Heart left ventricle (tissue), 16 donors: ENCODE data around the gene PIMREG. TPM values are rescaled to one million over a fixed set of nuclear protein-coding genes. Genes with fewer than 3 reads are reported as not detected.

Experiments
- ATAC-seq, 4 donors: fragments of 200-7000 bp; cut with Tn5 transposase; one replicate each; pipeline ENCODE4 v1.9.1; 2020 to 2022; ENCODE audit warnings: moderate library complexity in 4 of 4, mild to moderate bottlenecking in 3 of 4, moderate number of reproducible peaks in 1 of 4
- DNase-seq, 5 donors: peaks; one replicate each; pipeline ENCODE4 v3.0.0-alpha.2; 2020
- H3K27ac ChIP-seq, 12 donors: fragments of 200-600 bp; sonication (generic) in 4 of 12; one replicate each; pipeline versions ENCODE4 v1.5.0 to v1.8.0; 2016 to 2022; ENCODE audit warnings: mild to moderate bottlenecking in 2 of 12
- H3K27me3 ChIP-seq, 9 donors: fragments of 200-600 bp; sonication (generic) in 2 of 9; one replicate each; pipeline versions ENCODE4 v1.5.1 to v1.8.0; 2016 to 2022; ENCODE audit warnings: mild to moderate bottlenecking in 3 of 9
- H3K36me3 ChIP-seq, 9 donors: fragments of 200-600 bp; sonication (generic) in 2 of 9; one replicate each; pipeline versions ENCODE4 v1.5.0 to v1.8.0; 2018 to 2022; ENCODE audit warnings: mild to moderate bottlenecking in 2 of 9
- H3K4me1 ChIP-seq, 12 donors: fragments of 200-600 bp; sonication (generic) in 4 of 12; one replicate each; pipeline versions ENCODE4 v1.5.0 to v1.8.0; 2016 to 2022; ENCODE audit warnings: mild to moderate bottlenecking in 3 of 12
- H3K4me3 ChIP-seq, 12 donors: fragments of 200-600 bp; sonication (generic) in 4 of 12; one replicate each; pipeline versions ENCODE4 v1.5.0 to v1.8.0; 2017 to 2022; ENCODE audit warnings: mild to moderate bottlenecking in 9 of 12, moderate library complexity in 4 of 12
- H3K9me3 ChIP-seq, 12 donors: fragments of 200-600 bp; sonication (generic) in 4 of 12; one replicate each; pipeline versions ENCODE4 v1.5.0 to v1.8.0; 2016 to 2022; ENCODE audit warnings: mild to moderate bottlenecking in 1 of 12
- CTCF ChIP-seq, 12 donors: fragments of 200-600 bp; sonication (generic) in 4 of 12; IDR thresholded peaks; one replicate each; pipeline versions ENCODE4 v1.5.0 to v1.8.0; 2018 to 2022; ENCODE audit warnings: antibody characterized with exemption in 12 of 12, mild to moderate bottlenecking in 5 of 12
- POLR2A ChIP-seq, 2 donors: fragments of 450-650 bp; IDR thresholded peaks; one replicate each; pipeline ENCODE4 v1.6.1; 2017; ENCODE audit warnings: antibody characterized with exemption in 2 of 2, mild to moderate bottlenecking in 2 of 2, moderate library complexity in 2 of 2
- WGBS, 4 donors: extraction: QIAGEN DNeasy Blood & Tissue Kit in 2 of 4; methylation state at CpG; one replicate each; pipeline versions ENCODE4 v1.1.5 to v1.1.7; 2013 to 2018; 5-methylcytosine and 5-hydroxymethylcytosine counted together
- intact Hi-C, 10 donors: fragments of 100-400 bp; cut with DNase I; formaldehyde crosslinking; loops; one replicate each; pipeline versions ENCODE4 v1.11.1 to v1.14.2; 2022
- polyA plus RNA-seq, 2 donors: library from polyadenylated mRNA; stranded (reverse); fragments of 200-250 nt; gene quantifications; one replicate each; pipeline ENCODE4 v1.2.3, GENCODE V29; 2013
- total RNA-seq, 9 donors: library from RNA; depleted of rRNA in 2 of 9; stranded (reverse); fragments of >200 nt in 2 of 9; fragmentation: NEBNext Ultra II Directional in 3 of 9; extraction: Animal tissue kit (Norgen Biotek cat#: 25700) in 3 of 9; gene quantifications; one replicate each; pipeline versions ENCODE4 v1.1.0 to v1.2.4, GENCODE V29; 2016 to 2023
- donor health status: ischemic (EF 13 %, LVEDD 7.1; RV severe dilation, severe dysfunction).
- donor health status: healthy with polysubstance abuse.
- donor health status: DM: no; HTN: yes; CAD: no.
- donor health status: DM: no; HTN: no; CAD: no.
- donor health status: ischemic (EF 25% LVEDD 6.9; RV normal size, moderate dysfunction).
- donor health status: ischemic (EF 25% LVEDD 5.7; RV mildly dilated, moderate dysfunction).
- donor health status: healthy.
- donor health status: DM: yes; HTN: yes; CAD: no.
- donor health status: ischemic (EF 35%, LVEDD 5.7; RV mildly dilated, moderate dysfunction).
- donor health status: nonischemic (EF 11% LVEDD 7.7; RV severe dilation, severe dysfunction).
- donor health status: DM: yes; HTN: yes; CAD: no.
- donor health status: PGD.
- donor health status: ischemic (EF 29% LVEDD 5.4; RV normal size, mild dysfunction).
- donor health status: nonischemic (EF 23%, LVEDD 6.1; RV moderate dilation, normal function).

PIMREG gene
- total and polyA plus RNA-seq, 11 donors = 0.21 to 4.6 (median 0.62) TPM; not detected in 5

- peak; percentile 55 to 89 (median 82) for ATAC-seq
- no peak for TF ChIP-seq POLR2A (IDR thresholded peaks at IDR 0.05)
- peak; percentile 61 to 89 (median 84) for TF ChIP-seq CTCF (IDR thresholded peaks at IDR 0.05)
These were observed 22.3 kb upstream of the PIMREG start for GRCh38 chr17:6421700-6422604.

DNA sequence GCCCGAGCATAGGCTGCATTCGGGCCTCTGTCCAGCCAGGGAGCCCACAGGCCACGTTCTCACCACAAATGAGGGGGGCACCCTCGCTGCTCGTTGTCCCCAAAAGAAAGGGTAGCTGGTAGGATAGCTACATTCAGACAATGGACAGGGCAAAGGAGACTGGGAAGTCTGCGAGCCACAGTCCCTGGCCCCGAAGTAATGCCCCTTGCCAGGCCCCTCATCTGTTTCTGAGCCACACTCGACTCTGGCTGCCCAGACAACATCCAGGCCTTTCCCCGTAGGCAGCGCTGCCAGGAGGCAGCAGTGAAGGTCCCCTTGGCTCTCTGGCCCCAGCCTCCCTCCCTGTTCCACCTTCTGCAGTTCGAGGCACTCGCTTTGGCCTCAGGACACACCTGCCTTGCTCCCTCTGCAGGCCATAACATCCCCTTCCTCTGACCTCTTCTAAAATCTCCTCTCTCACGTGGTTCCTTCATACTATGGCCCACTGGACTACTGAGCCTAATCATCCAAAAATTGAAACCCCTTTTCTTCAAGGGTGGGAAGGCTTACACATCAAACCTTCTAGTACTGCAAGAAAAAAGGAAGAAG, 21.5 kb upstream of the PIMREG start:
- no peaks in the 10 kb centered on the region for H3K36me3 ChIP-seq
- H3K9me3 ChIP-seq = no peaks in the 10 kb centered on the region
- H3K27ac ChIP-seq = no peak overlapping the region
- H3K27me3 ChIP-seq = peaks cover 0 to 18% (median 0%) of the 10 kb centered on the region in 9 donors
- H3K4me1 ChIP-seq = peaks cover 0 to 9% (median 0%) of the 10 kb centered on the region in 12 donors
- ATAC-seq = no peak
- DNase-seq = no peak
- TF ChIP-seq POLR2A (IDR thresholded peaks at IDR 0.05) (no peak), CTCF (IDR thresholded peaks at IDR 0.05) (no peak)
- no peak overlapping the region for H3K4me3 ChIP-seq
- intact Hi-C loops = loop anchor here (1.0 to 10.0 kb wide), 8 partner anchors 355 to 836 kb away; no protein-coding TSS in a partner anchor
- WGBS, 4 donors = 50 to 66% (median 58%) methylated on average over 11 to 13 of the region's 13 CpGs

More at GRCh38 chr17:6421700-6422604, 22.3 kb upstream of the PIMREG start:
- DNase-seq = peak; percentile 77 to 84 (median 81)
- H3K4me1 ChIP-seq = peaks cover 0 to 1% (median 0%) of the 10 kb centered on the region in 12 donors
- 27 to 32% (median 28%) methylated on average over 11 to 13 of the region's 13 CpGs for WGBS, 4 donors
- no peak overlapping the region for H3K4me3 ChIP-seq
- intact Hi-C loops = loop anchor here (1.0 to 10.0 kb wide), 9 partner anchors 355 to 835 kb away; no protein-coding TSS in a partner anchor
- peaks cover 0 to 18% (median 0%) of the 10 kb centered on the region in 9 donors for H3K27me3 ChIP-seq
- no peak overlapping the region for H3K27ac ChIP-seq
- H3K36me3 ChIP-seq = no peaks in the 10 kb centered on the region
- no peaks in the 10 kb centered on the region for H3K9me3 ChIP-seq

DNA sequence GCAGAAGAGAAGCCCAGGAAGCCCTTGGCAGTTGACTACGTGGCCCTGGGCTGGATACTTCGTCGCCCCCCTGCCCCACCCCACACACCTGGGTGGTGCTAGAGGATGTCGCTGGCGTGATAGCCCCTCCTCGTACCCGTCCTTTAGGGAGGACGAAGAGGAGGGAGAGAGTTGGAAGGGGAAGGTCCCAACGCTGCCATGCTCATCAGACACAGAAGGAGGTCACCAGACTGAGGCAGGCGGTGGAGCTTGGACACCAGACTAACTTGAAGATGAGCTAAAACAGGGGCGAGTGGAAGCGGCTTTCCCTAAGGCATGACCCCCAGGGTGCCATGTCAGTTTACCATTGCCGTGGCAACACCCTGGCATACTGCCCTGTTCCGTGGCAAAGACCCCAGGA, 20.3 kb upstream of the PIMREG start:
- Histone ChIP-seq H3K4me1 (peaks cover 0 to 14% (median 0%) of the 10 kb centered on the region in 12 donors), H3K27me3 (peaks cover 0 to 18% (median 0%) of the 10 kb centered on the region in 9 donors), H3K36me3 (no peaks in the 10 kb centered on the region), H3K9me3 (no peaks in the 10 kb centered on the region), H3K27ac (no peak overlapping the region), H3K4me3 (no peak overlapping the region)
- ATAC-seq = no peak
- WGBS, 4 donors = 61 to 75% (median 70%) methylated on average over 14 of the region's 14 CpGs
- TF ChIP-seq CTCF (IDR thresholded peaks at IDR 0.05) (no peak), POLR2A (IDR thresholded peaks at IDR 0.05) (no peak)
- intact Hi-C loops = loop anchor here in 4 of 10 donors (2.0 to 10.0 kb wide), 5 partner anchors 357 to 837 kb away; no protein-coding TSS in a partner anchor
- no peak for DNase-seq

DNA sequence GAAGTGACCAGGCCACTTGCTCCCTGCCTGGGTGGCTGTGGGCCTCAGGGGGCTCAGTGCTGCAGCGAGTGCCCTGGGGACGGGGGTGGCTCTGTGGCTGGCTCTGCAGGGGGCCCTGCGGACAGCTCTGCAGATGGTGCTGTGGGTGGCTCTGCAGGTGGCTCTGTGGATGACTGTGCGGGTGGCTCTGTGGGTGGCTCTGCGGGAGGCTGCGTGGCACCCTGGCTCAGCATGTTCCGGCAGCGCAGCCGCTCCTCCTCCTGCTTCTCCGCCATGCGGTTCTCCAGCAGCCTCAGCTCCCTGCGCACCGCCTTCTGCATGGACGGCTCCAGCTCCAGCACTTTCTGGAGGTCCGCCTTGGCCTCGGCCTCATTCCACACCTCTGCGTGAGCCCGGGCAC, 18.8 kb upstream of the PIMREG start:
- H3K27ac ChIP-seq = no peak overlapping the region
- H3K27me3 ChIP-seq = peaks cover 0 to 18% (median 0%) of the 10 kb centered on the region in 9 donors
- 88 to 93% (median 88%) methylated on average over 17 to 18 of the region's 18 CpGs for WGBS, 4 donors
- peaks cover 0 to 1% (median 0%) of the 10 kb centered on the region in 12 donors for H3K9me3 ChIP-seq
- peaks cover 0 to 14% (median 0%) of the 10 kb centered on the region in 12 donors for H3K4me1 ChIP-seq
- no peak for TF ChIP-seq POLR2A (IDR thresholded peaks at IDR 0.05)
- no peak for TF ChIP-seq CTCF (IDR thresholded peaks at IDR 0.05)
- H3K4me3 ChIP-seq = no peak overlapping the region
- DNase-seq = no peak
- intact Hi-C loops = loop anchor here in 1 of 10 donors (10.0 kb wide), 1 partner anchor 721 kb away; no protein-coding TSS in a partner anchor
- no peaks in the 10 kb centered on the region for H3K36me3 ChIP-seq
- no peak for ATAC-seq
